SK-N-MC (cell line): ENCODE results near the gene PRORP.

Source experiments
- DNase-seq: peaks from one replicate; pipeline ENCODE4 v3.0.0-alpha.2; 2011; ENCODE audit warnings: low read depth, low spot score
- H3K27ac ChIP-seq: fragments of 200-600 bp; sonication (generic); 2 replicates; pipeline ENCODE4 v1.5.1; 2016; ENCODE audit warnings: mixed run types
- H3K36me3 ChIP-seq: fragments of 200-600 bp; sonication (generic); 2 replicates; pipeline ENCODE4 v1.6.1; 2017; ENCODE audit warnings: antibody characterized with exemption, low read length, mixed read lengths; ENCODE audit not compliant: insufficient read depth
- H3K4me3 ChIP-seq: fragments of 200-600 bp; sonication (generic); 2 replicates; pipeline ENCODE4 v1.5.1; 2016
- H3K9ac ChIP-seq: fragments of 200-600 bp; sonication (generic); 2 replicates; pipeline ENCODE4 v1.8.0; 2017; ENCODE audit warnings: mixed run types, mixed read lengths; ENCODE audit not compliant: insufficient read length
- H3K9me3 ChIP-seq: fragments of 200-600 bp; sonication (generic); 2 replicates; pipeline ENCODE4 v1.6.1; 2017; ENCODE audit warnings: low read depth, mild to moderate bottlenecking, antibody characterized with exemption, low read length, moderate library complexity, mixed read lengths
- EZH2 ChIP-seq: fragments of 200-600 bp; sonication (generic); IDR thresholded peaks from one replicate; pipeline ENCODE4 v1.6.1; 2017; ENCODE audit warnings: antibody characterized with exemption
- FOXP2 ChIP-seq: optimal IDR thresholded peaks from 2 replicates; pipeline ENCODE3; 2011; ENCODE audit warnings: mild to moderate bottlenecking, moderate library complexity; ENCODE audit not compliant: insufficient read depth; ENCODE audit errors: extremely low read length, control extremely low read depth
- POLR2AphosphoS5 ChIP-seq: IDR thresholded peaks from 2 replicates; pipeline ENCODE4 v1.6.1; 2012; ENCODE audit warnings: mild to moderate bottlenecking, low read depth, low read length, borderline replicate concordance

PRORP gene

GRCh38 chr14:35161231-35161630, 38.9 kb downstream of the PRORP start:
- Histone ChIP-seq H3K4me3 (no peak overlapping the region), H3K9me3 (no peaks in the 10 kb centered on the region), H3K27ac (peak overlapping the region; percentile 29), H3K9ac (no peak overlapping the region), H3K36me3 (peaks cover 26% of the 10 kb centered on the region)
- DNase-seq, result no peak
- TF ChIP-seq FOXP2 (no peak), POLR2AphosphoS5 (no peak), EZH2 (no peak)

GRCh38 chr14:35163384-35163783, 41.0 kb downstream of the PRORP start:
- peaks cover 33% of the 10 kb centered on the region for H3K36me3 ChIP-seq
- TF ChIP-seq EZH2 (no peak), POLR2AphosphoS5 (no peak), FOXP2 (no peak)

GRCh38 chr14:35164849-35165248, 42.5 kb downstream of the PRORP start:
- TF ChIP-seq EZH2 (no peak), POLR2AphosphoS5 (no peak), FOXP2 (no peak)
- DNase-seq, result no peak
- H3K4me3 ChIP-seq, result no peak overlapping the region
- H3K27ac ChIP-seq, result no peak overlapping the region
- H3K9ac ChIP-seq, result no peak overlapping the region
- peaks cover 34% of the 10 kb centered on the region for H3K36me3 ChIP-seq
- peaks cover 2% of the 10 kb centered on the region; the same call in 1 of the 2 replicates for H3K9me3 ChIP-seq

More at GRCh38 chr14:35163384-35163783, 41.0 kb downstream of the PRORP start:
- peaks cover 2% of the 10 kb centered on the region; the same call in 1 of the 2 replicates for H3K9me3 ChIP-seq
- H3K9ac ChIP-seq, result no peak overlapping the region
- no peak overlapping the region for H3K27ac ChIP-seq
- no peak overlapping the region for H3K4me3 ChIP-seq
- DNase-seq, result no peak

GRCh38 chr14:35167496-35167895, 45.1 kb downstream of the PRORP start:
- no peak overlapping the region for H3K9ac ChIP-seq
- peak overlapping the region; percentile 47 for H3K4me3 ChIP-seq
- TF ChIP-seq POLR2AphosphoS5, result no peak
- TF ChIP-seq EZH2, result no peak
- TF ChIP-seq FOXP2, result no peak
- peak; percentile 77 for DNase-seq
- peaks cover 2% of the 10 kb centered on the region; the same call in 1 of the 2 replicates for H3K9me3 ChIP-seq
- peak overlapping the region; percentile 91 for H3K27ac ChIP-seq
- peaks cover 37% of the 10 kb centered on the region for H3K36me3 ChIP-seq
